Stimulated activated CD8-positive, alpha-beta memory T cell treated with anti-CD3 and anti-CD28 coated beads, Interleukin-7, amount 100 ng/mL, for 48 hours (primary cell): ENCODE data around the gene C1orf21.

ENCODE experiments used
- DNase-seq, 2 donors: peaks; one replicate each; pipeline ENCODE4 v3.0.0-alpha.2; 2020; ENCODE audit warnings: low read depth in 1 of 2; ENCODE audit errors: extremely low read depth in 1 of 2

Gene C1orf21

DNA sequence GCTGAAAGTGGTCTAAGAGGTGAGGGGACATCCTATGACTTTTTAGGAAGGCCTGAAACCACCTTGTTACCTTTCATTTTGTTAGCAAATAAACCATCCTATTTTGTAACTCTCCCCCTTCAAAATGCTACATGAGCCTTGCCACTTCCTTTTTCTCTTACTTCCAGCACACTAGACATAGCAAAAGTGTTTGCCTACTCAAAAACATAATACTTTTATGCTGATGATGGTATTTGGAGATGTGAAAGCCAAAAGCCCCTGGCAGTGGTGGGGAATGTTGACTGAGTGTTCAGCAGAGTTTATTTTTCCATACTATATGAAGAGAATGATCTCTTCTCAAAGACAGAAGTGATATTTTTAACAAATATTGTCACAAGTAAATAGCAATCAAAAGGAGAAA, 233.6 kb downstream of the C1orf21 start:
- DNase-seq = no peak

- DNase-seq = no peak
These were observed 234.4 kb downstream of the C1orf21 start for GRCh38 chr1:184621260-184621659.

GRCh38 chr1:184622136-184622823, 235.5 kb downstream of the C1orf21 start:
- no peak for DNase-seq

DNA sequence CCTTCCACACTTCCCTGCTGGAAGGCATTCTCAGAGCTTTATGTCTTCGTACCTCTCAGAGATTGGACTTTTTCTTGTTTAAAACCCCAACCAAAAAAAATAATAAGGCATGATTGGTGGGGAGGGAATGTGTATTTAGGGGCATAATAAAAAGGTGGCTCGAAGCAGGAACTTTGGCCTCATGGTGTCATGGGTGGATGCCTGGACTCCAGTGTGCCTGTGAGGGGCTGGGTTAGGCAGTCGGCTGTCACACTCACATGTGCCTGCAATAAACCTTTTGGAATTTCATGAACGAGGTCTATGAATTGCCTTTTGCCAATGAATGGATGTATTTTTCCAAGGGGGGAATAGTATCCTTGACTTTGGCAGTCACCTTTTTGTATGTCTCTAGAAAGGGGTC, 236.6 kb downstream of the C1orf21 start:
- no peak for DNase-seq

DNA sequence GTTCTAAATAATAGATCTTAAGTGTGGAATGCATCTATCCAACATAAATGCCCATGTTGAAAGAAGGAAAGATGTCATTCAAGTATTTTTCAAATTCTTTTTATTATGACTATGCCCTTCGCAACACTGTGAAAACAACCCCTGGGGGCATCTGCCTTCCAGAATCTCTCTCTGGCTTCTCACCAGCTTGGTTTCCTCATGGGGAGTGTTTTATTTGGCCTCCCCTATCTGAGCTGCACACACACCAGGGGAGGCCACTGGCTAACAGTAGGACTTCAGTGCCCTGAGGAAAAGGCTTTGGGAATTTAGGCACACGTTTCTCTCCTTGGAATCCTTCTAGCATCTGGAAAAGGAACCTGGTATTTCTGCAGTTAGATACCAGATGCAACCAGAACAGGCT, 237.2 kb downstream of the C1orf21 start:
- no peak for DNase-seq

- no peak for DNase-seq
These were observed 237.8 kb downstream of the C1orf21 start for GRCh38 chr1:184624626-184625025.

DNA sequence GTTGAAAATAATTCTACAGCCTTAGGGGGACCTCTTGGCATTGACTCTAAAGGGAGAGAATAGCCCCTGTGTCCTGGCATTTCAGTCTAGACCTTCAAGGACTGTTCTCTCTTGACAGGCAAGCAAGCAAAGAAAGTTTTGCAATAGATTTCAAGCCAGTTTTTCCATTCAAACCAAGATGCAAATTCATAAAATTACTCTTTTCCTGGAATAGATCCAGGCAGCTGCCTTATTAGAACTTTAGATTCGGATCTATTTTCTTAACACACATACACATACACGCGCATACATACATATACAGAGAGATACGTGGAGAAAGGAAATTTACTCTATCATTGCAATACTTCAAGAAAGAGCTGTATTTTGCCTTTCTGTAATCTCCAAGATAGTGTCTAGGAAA, 238.4 kb downstream of the C1orf21 start:
- DNase-seq = no peak

DNA sequence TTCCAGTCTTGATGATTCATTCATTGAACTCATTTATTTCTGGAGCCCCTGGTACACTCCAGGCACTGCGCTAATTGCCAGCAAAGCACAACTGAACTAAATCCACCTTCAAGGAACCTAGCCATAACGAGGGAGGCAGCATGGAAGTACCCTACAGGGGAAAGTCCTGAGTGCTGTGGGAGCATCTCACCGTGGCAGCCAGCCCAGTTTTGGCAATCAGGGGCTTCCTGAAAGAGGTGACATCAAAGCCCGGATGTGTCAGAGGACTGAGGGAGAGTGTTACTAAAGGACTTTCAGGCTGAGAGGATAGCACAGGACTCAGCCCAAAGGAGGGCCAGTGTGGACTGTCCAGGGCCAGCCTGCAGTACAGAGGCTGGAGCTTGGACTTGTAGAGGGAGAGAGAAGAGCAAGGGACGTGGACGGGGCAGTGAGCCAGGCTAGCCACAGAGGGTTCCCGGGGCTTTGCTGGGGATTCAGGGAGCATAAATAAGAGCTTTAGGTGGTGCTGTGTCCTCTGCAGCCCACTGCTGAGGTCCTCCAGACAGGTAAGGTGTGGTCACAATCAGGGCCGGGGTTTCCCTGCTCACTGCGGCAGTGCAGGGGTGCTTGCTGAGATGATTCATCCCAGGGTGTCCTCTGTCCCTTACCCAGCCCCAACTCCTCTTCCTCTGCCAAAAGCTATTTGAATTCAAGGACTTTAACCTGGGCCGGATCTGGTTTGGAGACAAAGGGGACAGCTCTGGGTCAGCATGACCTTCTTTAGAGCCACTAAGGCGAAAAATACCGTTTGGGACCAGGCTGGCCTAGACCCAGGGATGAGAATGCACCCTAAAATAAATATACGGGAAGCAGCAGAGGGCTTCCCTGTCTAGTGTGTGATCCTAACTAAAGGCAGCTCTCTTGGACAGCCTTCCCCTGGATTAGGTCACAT, 239.5 kb downstream of the C1orf21 start:
- no peak for DNase-seq

DNA sequence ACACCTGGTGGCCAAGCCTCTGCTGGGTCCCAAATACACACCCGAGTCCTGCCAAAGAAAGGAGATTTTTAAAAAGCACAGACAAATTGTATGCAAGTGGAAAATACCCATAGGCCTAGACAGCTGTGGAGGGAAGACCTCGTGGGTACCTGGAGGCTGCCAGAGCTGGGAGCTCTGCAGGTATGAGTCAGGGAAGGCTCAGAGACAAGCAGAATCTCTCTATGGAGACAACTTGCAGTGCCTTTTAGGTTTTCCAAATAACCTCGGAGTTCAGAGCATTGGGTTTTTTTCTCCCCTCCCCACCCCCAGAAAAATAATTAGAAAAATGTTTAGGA, 240.1 kb downstream of the C1orf21 start:
- no peak for DNase-seq

DNA sequence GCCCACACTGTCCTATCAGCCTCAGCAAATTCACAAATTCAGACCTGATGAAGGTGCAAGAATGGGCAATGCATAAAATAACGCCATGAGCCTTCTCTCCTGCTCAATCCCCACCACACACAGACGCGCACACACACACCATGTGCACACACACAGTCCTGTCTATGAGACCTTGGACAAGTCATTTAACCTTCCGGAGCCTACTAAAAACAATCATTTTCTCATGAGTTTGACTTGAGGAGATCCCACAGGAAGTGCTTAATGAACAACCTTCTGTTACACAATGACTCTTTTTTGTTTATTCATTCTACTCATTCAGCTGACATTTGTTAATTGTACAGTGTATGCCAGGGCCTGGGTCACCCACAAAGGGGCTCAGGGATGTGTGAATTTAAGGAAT, 242.4 kb downstream of the C1orf21 start:
- no peak for DNase-seq

DNA sequence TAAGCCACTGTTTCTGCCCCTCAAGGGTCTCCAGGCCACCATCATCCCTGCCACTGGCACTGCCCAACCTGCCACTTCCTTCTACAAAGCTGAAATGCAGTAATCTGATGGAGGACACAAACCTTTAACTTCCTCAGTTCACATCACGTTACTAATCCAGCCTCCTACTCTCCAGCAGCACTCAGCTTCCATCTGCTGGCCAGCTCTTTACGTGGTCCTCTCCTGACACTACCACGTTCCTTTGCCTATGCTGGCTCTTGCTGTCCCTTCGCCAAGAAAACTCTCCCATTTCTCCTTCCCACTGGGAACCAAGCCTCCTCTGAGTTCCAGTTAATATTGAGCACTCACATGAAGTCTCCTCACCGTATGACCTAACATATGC, 243.8 kb downstream of the C1orf21 start:
- no peak for DNase-seq

DNA sequence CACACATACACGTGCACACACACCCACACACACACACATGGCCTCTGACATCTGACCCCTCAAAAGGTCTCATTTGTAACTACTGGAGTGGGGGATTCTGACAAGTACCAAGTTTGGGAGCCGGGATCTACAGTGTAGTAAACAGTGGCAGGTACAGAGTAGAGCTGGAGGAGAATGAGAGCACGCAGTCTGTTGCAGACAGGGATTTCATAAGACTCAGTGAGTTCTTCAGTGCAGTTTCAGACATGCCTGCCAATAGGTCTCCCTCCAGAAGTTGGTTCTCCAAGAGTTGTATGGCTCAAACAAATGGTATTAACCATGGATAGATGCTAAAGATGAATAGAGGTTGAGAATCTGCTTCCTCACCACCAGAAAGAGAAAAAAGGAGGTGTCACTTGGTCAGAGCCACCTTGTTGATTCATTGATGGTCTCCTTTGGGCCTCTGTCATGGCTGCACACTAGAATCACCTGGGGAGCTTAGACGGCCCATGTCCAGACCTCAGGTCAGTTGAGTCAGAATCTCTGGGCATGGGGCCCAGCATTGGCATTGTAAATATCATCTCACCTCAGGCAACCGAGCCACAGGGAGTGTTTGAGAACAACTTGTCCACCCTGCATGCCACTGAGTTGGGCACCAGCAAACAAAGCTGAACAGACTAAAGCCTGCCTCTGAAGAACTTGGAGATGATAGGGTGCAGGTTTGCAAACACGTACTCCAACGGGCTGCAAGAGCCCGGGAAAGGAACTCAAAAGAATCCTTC, 245.8 kb downstream of the C1orf21 start:
- no peak for DNase-seq

GRCh38 chr1:184633785-184634184, 247.0 kb downstream of the C1orf21 start:
- DNase-seq = no peak

DNA sequence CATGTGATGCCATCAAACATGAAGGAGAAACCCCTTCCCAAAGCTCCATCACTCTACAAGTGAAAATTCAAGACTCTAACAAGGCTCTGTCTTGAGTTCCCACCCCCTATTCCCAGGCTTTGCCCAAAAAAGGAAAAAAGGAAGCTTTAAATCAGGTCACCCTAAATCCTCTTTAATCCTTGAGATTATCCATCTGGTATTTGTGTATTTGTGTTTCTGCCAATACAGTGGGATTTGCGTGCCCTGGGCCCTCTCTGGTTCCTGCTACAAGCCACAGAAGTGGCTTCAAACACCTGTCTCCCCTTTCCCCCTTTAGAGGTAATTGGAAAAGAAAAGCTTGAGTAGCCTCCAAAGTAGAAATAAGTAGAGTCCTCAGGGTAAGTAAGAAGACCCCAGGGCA, 247.5 kb downstream of the C1orf21 start:
- DNase-seq = no peak

- DNase-seq = no peak
These were observed 248.6 kb downstream of the C1orf21 start for GRCh38 chr1:184635347-184635979.

GRCh38 chr1:184635980-184636431, 249.2 kb downstream of the C1orf21 start:
- DNase-seq = no peak

DNA sequence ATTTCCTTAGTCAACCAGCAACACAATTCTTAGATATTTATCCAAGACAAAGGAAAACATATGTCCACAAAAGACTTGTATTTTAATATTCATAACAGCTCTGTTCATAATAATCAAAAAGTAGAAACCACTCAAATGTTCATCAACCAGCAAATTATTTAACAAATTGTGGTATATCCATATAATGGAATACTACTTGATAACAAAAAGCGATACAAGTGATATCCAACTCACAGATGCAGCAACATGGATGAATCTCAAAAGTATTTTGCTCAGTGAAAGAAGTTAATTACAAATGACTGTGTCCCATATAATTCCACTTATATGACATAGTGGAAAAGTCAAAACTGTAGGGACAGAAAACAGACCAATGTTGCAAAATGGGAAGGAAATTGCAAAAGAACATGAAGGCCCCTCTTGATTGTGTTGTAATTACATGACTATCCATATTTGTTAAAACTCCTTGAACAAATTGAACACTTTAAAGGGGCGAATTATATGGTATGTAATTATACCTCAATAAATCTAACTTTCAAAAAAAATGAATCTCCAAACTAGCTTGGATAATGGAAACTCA, 250.9 kb downstream of the C1orf21 start:
- no peak for DNase-seq

DNA sequence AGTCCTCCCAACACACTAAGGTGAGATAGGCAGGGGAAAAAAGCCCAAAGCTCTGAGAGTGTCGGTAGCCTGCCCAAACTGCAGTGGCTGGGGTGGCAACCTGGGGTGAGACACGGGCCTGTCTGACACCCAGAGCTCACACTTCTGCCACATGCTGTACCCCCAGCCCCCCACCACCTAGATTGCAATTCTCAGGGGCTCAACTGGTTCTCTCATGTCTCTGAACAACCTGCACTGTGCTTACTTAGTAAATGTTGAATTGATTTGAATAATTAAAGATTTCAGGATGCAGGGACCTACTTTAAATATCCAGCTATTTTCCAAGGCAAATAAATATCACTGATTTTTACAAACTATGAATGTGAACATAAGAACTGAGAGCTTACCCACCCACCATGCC, 252.4 kb downstream of the C1orf21 start:
- DNase-seq = no peak

- no peak for DNase-seq
These were observed 253.7 kb downstream of the C1orf21 start for GRCh38 chr1:184640505-184640904.

DNA sequence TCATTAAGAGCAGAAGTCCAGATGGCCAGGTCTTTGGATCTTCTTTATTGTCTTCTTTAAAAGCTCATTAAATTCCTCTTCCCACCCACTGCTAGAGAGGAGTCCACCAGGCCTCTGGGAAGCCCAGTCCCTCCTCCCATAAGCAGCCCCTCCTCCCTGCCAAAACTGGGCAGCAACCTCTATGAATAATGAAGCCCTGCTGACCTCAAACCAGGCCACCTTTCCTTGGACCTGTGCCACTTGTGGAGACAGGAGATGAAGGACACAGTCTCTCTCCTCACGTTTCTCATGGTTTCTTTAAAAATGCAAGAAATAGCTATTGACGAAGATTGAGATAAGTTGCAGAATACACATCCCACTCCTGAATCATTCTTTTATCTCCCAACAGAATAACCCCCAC, 255.1 kb downstream of the C1orf21 start:
- no peak for DNase-seq

GRCh38 chr1:184643661-184644060, 256.8 kb downstream of the C1orf21 start:
- no peak for DNase-seq
